GM12891 (cell line): Measurements from ENCODE around the gene SHB.

Source experiments
- PAX5 ChIP-seq: IDR thresholded peaks from 2 replicates; pipeline ENCODE4 v1.6.1; 2011; ENCODE audit warnings: low read length, moderate library complexity, mild to moderate bottlenecking; ENCODE audit not compliant: insufficient read depth, severe bottlenecking
- POLR2A ChIP-seq: IDR thresholded peaks from 2 replicates; pipeline ENCODE4 v1.6.1; 2011; ENCODE audit warnings: low read depth, low read length, control low read depth
- POLR2AphosphoS5 ChIP-seq: IDR thresholded peaks from 2 replicates; pipeline ENCODE4 v1.6.1; 2011; ENCODE audit warnings: low read depth, low read length, control low read depth
- POU2F2 ChIP-seq: IDR thresholded peaks from 2 replicates; pipeline ENCODE4 v1.6.1; 2011; ENCODE audit warnings: low read depth, mild to moderate bottlenecking, control low read depth, low read length, moderate library complexity
- SPI1 ChIP-seq: IDR thresholded peaks from 2 replicates; pipeline ENCODE4 v1.6.1; 2011; ENCODE audit warnings: low read depth, low read length, control low read depth
- TAF1 ChIP-seq: IDR thresholded peaks from 2 replicates; pipeline ENCODE4 v1.6.1; 2011; ENCODE audit warnings: low read depth, low read length, control low read depth

GRCh38 chr9:38015266-38015665 is 53.8 kb downstream of the SHB start:
- TF ChIP-seq POLR2A (no peak), POLR2AphosphoS5 (no peak), TAF1 (no peak), POU2F2 (no peak), PAX5 (no peak), SPI1 (no peak)
